CD8-positive, alpha-beta memory T cell (primary cell): ENCODE data around the gene MAP3K5. TPM values are rescaled to one million over a fixed set of nuclear protein-coding genes. Genes with fewer than 3 reads are reported as not detected.

Source experiments
- CTCF ChIA-PET: fragments of 350-600 bp; sonication (Branson Sonifier 250); formaldehyde crosslinking; loops from one replicate; lab custom pipeline; 2021; ENCODE audit warnings: antibody characterized with exemption; lab: Charles Lee
- POLR2A ChIA-PET: fragments of 350-600 bp; sonication (Branson Sonifier 250); formaldehyde crosslinking; loops from one replicate; lab custom pipeline; 2021; ENCODE audit warnings: antibody characterized with exemption; lab: Charles Lee
- DNase-seq, 5 donors: peaks; one replicate each; pipeline versions ENCODE4 v3.0.0 to v3.0.0-alpha.2; 2020 to 2022; ENCODE audit warnings: mixed read lengths in 1 of 5
- H3K27ac ChIP-seq: one replicate; pipeline ENCODE4 v1.7.0; 2013; ENCODE audit warnings: low read depth, mild to moderate bottlenecking, low read length, moderate library complexity
- H3K27me3 ChIP-seq: 2 replicates; pipeline ENCODE4 v1.7.0; 2013; ENCODE audit warnings: low read length, mild to moderate bottlenecking; ENCODE audit not compliant: insufficient read depth, poor library complexity, severe bottlenecking
- H3K36me3 ChIP-seq: 2 replicates; pipeline ENCODE4 v1.7.0; 2013; ENCODE audit warnings: mild to moderate bottlenecking, low read length, moderate library complexity; ENCODE audit not compliant: insufficient read depth
- H3K4me1 ChIP-seq: 2 replicates; pipeline ENCODE4 v1.7.0; 2013; ENCODE audit warnings: mild to moderate bottlenecking, low read length, moderate library complexity; ENCODE audit not compliant: insufficient read depth
- H3K4me3 ChIP-seq: 2 replicates; pipeline ENCODE4 v1.7.0; 2013; ENCODE audit warnings: mild to moderate bottlenecking, low read length
- H3K9me3 ChIP-seq: 2 replicates; pipeline ENCODE4 v1.7.0; 2013; ENCODE audit warnings: mild to moderate bottlenecking, low read length
- H3K27ac Mint-ChIP-seq, 8 donors: one replicate each; pipeline ENCODE4 v1.8.0; 2020 to 2021; ENCODE audit warnings: mixed read lengths in 8 of 8, mild to moderate bottlenecking in 6 of 8, inconsistent platforms in 3 of 8, moderate library complexity in 3 of 8
- H3K27me3 Mint-ChIP-seq, 2 donors: one replicate each; pipeline ENCODE4 v1.8.0; 2020 to 2021; ENCODE audit warnings: mixed read lengths in 2 of 2, mild to moderate bottlenecking in 1 of 2, moderate library complexity in 1 of 2
- H3K36me3 Mint-ChIP-seq, 3 donors: one replicate each; pipeline ENCODE4 v1.8.0; 2020 to 2021; ENCODE audit warnings: mixed read lengths in 3 of 3, inconsistent platforms in 1 of 3, mild to moderate bottlenecking in 1 of 3
- H3K4me1 Mint-ChIP-seq, 3 donors: one replicate each; pipeline ENCODE4 v1.8.0; 2020 to 2021; ENCODE audit warnings: mixed read lengths in 3 of 3, inconsistent platforms in 1 of 3, mild to moderate bottlenecking in 1 of 3
- H3K4me3 Mint-ChIP-seq, 7 donors: one replicate each; pipeline ENCODE4 v1.8.0; 2020 to 2021; ENCODE audit warnings: mixed read lengths in 7 of 7, mild to moderate bottlenecking in 6 of 7, moderate library complexity in 4 of 7, inconsistent platforms in 2 of 7
- H3K9me3 Mint-ChIP-seq, 5 donors: one replicate each; pipeline ENCODE4 v1.8.0; 2020 to 2022; ENCODE audit warnings: mixed read lengths in 5 of 5, mild to moderate bottlenecking in 3 of 5, moderate library complexity in 2 of 5, inconsistent platforms in 1 of 5
- polyA plus RNA-seq: library from polyadenylated mRNA; unstranded; fragments of 300-500 nt; fragmentation: Illumina TruSeq; gene quantifications from one replicate; pipeline ENCODE4 v1.2.3, GENCODE V29; 2021
- total RNA-seq, 2 experiments: library from RNA; stranded (reverse); gene quantifications; one replicate each; pipeline ENCODE4 v1.2.3, GENCODE V29; 2021

The MAP3K5 gene
- total and polyA plus RNA-seq, 3 experiments from 2014 or later: 12.6 to 19.9 (median 12.9) TPM

DNA sequence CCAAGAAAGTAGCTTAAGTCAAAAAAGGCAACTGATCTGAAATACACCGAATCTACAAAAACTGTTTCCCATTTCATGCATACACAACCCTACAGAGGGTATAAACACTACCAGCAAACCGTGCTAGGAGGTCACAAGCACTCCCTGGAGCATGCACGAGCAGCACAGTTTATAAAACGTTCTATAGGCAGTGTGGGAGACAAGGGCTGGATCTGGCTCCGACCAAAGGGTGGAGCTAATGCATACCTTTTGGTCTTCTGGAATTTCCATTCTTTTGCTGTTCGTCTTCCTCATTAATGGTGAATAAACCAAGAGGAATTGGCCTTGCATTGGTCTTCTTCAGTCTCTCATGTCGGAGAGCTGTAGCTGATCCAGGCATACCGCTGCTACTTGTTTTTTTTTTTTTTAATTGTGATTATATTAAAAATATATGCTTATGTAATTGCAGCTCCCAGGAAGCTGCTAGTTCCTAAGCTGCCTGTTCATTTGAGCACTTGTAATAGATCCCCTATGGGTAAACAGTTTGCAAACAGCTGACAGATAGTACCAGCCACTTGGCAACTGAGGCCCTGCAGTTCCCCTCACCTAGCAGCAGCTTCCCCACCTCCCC is 266.6 kb downstream of the MAP3K5 start:
- no peaks in the 10 kb centered on the region for H3K9me3 Mint-ChIP-seq
- CTCF ChIA-PET: no interaction called here

DNA sequence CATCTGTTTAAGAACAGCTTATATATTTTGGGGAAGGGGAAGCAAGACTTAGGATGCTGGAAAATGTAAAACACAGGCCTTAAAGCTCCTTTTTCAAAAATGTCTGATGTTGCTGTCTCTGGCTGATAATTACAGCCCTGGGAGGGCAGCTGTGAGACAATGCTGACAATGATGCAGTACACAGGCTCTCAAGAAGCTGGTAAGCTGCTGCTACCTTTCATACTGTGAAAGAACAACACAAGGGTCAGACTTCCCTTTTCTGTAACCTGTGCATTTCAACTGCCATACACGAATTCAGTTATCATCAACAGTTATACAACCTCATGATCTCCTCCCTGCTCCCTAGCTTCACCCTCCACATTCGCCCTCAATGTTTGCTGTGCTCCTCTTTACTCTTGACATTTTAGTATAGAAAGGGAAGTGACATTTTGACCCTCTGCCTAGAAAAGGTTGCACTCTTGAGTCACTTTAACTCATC is 267.3 kb downstream of the MAP3K5 start:
- Histone ChIP-seq H3K4me1 (peaks cover 8% of the 10 kb centered on the region), H3K27me3 (no peaks in the 10 kb centered on the region), H3K27ac (no peak overlapping the region), H3K36me3 (no peaks in the 10 kb centered on the region), H3K9me3 (no peaks in the 10 kb centered on the region), H3K4me3 (no peak overlapping the region)
- POLR2A ChIA-PET: no interaction called here
- H3K27ac Mint-ChIP-seq: no peak overlapping the region
- H3K4me3 Mint-ChIP-seq: no peak overlapping the region
- peaks cover 3 to 17% (median 4%) of the 10 kb centered on the region in 3 donors for H3K4me1 Mint-ChIP-seq
- peaks cover 2 to 38% of the 10 kb centered on the region in 2 donors for H3K27me3 Mint-ChIP-seq
- no peak for DNase-seq
- no peaks in the 10 kb centered on the region for H3K9me3 Mint-ChIP-seq
- no peaks in the 10 kb centered on the region for H3K36me3 Mint-ChIP-seq
- CTCF ChIA-PET: no interaction called here

More for the DNA sequence above, 266.6 kb downstream of the MAP3K5 start:
- POLR2A ChIA-PET: interaction anchor here (0.6 kb wide), 1 partner anchor 268 kb away, joined by 3 read pairs; no protein-coding TSS in a partner anchor
- H3K27ac Mint-ChIP-seq: no peak overlapping the region
- peaks cover under 1 to 37% of the 10 kb centered on the region in 2 donors for H3K27me3 Mint-ChIP-seq
- peaks cover 8% of the 10 kb centered on the region for H3K4me1 ChIP-seq
- H3K27me3 ChIP-seq: no peaks in the 10 kb centered on the region
- no peak overlapping the region for H3K27ac ChIP-seq
- H3K4me3 ChIP-seq: no peak overlapping the region
- peaks cover 3 to 17% (median 4%) of the 10 kb centered on the region in 3 donors for H3K4me1 Mint-ChIP-seq
- H3K36me3 ChIP-seq: no peaks in the 10 kb centered on the region
- H3K4me3 Mint-ChIP-seq: no peak overlapping the region
- no peaks in the 10 kb centered on the region for H3K9me3 ChIP-seq
- H3K36me3 Mint-ChIP-seq: no peaks in the 10 kb centered on the region
- DNase-seq: no peak

DNA sequence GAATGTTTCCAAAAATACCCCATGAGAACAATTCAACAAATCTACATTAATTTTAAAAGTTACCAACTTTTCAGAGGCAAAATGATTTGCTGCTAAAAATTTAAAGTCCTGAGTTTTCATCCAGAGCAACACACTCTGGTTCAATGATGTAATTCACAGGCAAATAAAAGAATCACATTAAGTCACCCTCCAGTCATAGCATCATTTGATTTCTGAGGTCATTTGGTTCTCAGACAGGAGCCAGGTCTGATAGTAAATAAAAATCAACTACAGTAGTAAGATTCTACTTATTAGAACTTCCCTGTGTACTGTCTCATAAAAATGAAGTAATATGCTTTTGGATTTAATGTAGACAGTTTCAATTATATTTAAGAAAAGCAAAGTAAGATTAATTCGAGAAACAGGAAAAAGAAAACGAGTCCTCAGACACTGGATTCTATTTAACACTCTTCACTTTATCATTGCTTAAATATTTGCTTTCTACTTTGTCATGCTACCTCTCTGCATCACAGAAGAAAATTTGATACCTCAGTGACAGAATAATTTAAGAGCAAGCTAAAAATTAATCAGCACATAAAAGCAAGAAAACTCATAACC is 267.8 kb downstream of the MAP3K5 start:
- Mint-ChIP-seq H3K27me3 (peaks cover 2 to 34% of the 10 kb centered on the region in 2 donors), H3K27ac (no peak overlapping the region), H3K36me3 (no peaks in the 10 kb centered on the region), H3K9me3 (no peaks in the 10 kb centered on the region), H3K4me1 (peaks cover 3 to 17% (median 4%) of the 10 kb centered on the region in 3 donors), H3K4me3 (no peak overlapping the region)
- CTCF ChIA-PET: no interaction called here
- no peak overlapping the region for H3K4me3 ChIP-seq
- no peak overlapping the region for H3K27ac ChIP-seq
- no peaks in the 10 kb centered on the region for H3K9me3 ChIP-seq
- DNase-seq: no peak
- no peaks in the 10 kb centered on the region for H3K27me3 ChIP-seq
- H3K4me1 ChIP-seq: peaks cover 8% of the 10 kb centered on the region
- H3K36me3 ChIP-seq: no peaks in the 10 kb centered on the region
- POLR2A ChIA-PET: no interaction called here

DNA sequence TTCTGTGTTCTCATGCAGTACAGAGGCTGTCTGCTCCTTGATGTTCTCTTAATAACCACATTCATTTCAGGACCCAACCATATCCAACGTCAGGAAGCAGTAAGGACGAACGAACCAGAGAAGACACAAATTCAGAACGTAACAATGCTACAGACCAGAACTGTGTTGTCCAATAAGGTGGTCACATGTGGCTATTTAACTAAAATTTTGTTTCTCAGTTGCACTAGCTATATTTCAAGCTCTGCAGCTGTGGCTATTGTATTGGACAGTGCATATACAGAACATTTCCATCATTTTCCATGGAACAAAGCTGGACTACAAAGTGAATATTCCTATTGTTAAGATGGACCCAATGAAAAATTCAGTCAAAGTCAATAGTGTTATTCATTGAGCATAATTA is 269.1 kb downstream of the MAP3K5 start:
- no peak overlapping the region for H3K27ac ChIP-seq
- no peak for DNase-seq
- Mint-ChIP-seq H3K27ac (no peak overlapping the region), H3K9me3 (no peaks in the 10 kb centered on the region), H3K4me1 (peaks cover 3 to 17% (median 4%) of the 10 kb centered on the region in 3 donors), H3K27me3 (peaks cover 2 to 30% of the 10 kb centered on the region in 2 donors), H3K4me3 (no peak overlapping the region), H3K36me3 (no peaks in the 10 kb centered on the region)
- ChIA-PET CTCF (no interaction called here), POLR2A (no interaction called here)
- H3K4me1 ChIP-seq: peaks cover 8% of the 10 kb centered on the region
- no peak overlapping the region for H3K4me3 ChIP-seq
- H3K36me3 ChIP-seq: no peaks in the 10 kb centered on the region
- no peaks in the 10 kb centered on the region for H3K9me3 ChIP-seq
- H3K27me3 ChIP-seq: no peaks in the 10 kb centered on the region

DNA sequence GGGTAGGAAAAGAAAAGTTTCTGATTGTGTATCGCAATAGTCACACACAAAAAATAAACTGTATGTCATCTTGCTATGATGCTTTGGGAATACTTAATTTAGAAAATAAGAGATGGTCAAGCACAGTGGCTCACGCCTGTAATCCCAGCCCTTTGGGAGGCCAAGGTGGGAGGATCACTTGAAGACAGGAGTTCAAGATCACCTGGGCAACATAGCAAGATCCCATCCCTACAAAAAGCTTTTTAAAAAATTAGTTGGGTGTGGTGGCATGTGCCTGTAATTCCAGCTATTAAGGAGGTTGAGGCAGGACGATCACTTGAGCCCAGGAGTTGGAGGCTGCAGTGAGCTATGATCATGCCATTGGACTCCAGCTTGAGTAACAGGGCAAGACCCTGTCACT is 269.6 kb downstream of the MAP3K5 start:
- H3K27me3 Mint-ChIP-seq: peaks cover 7 to 31% of the 10 kb centered on the region in 2 donors
- H3K27ac Mint-ChIP-seq: no peak overlapping the region
- H3K4me3 Mint-ChIP-seq: no peak overlapping the region
- CTCF ChIA-PET: no interaction called here
- DNase-seq: no peak
- Histone ChIP-seq H3K4me3 (no peak overlapping the region), H3K27me3 (no peaks in the 10 kb centered on the region), H3K4me1 (peaks cover 8% of the 10 kb centered on the region), H3K36me3 (no peaks in the 10 kb centered on the region), H3K9me3 (no peaks in the 10 kb centered on the region), H3K27ac (no peak overlapping the region)
- POLR2A ChIA-PET: no interaction called here
- H3K9me3 Mint-ChIP-seq: no peaks in the 10 kb centered on the region
- peaks cover 3 to 17% (median 4%) of the 10 kb centered on the region in 3 donors for H3K4me1 Mint-ChIP-seq
- no peaks in the 10 kb centered on the region for H3K36me3 Mint-ChIP-seq

DNA sequence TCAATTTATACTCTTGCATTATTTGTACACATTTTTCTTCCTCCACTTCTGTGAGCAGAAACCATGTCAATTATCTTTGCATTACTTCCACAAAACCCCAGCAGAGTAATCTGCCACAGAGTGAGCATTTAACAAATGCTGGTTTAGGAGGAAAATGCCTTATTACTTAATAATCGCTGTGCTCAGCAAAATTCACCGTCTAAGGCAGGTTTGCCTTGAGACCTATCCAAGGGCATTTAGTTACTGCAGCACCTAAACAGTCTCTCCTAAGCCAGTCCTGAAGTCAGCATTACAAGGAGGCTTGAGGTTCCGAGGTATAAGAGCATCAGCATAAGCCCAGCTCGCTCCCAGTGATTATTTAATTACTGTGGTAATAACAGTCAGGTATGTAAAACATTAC is 270.4 kb downstream of the MAP3K5 start:
- Mint-ChIP-seq H3K36me3 (no peaks in the 10 kb centered on the region), H3K9me3 (no peaks in the 10 kb centered on the region), H3K27ac (no peak overlapping the region), H3K4me3 (no peak overlapping the region), H3K4me1 (peaks cover 3 to 17% (median 4%) of the 10 kb centered on the region in 3 donors), H3K27me3 (peaks cover 9 to 29% of the 10 kb centered on the region in 2 donors)
- ChIA-PET POLR2A (no interaction called here), CTCF (no interaction called here)
- Histone ChIP-seq H3K9me3 (no peaks in the 10 kb centered on the region), H3K27ac (no peak overlapping the region), H3K4me3 (no peak overlapping the region), H3K4me1 (peaks cover 8% of the 10 kb centered on the region), H3K27me3 (no peaks in the 10 kb centered on the region), H3K36me3 (no peaks in the 10 kb centered on the region)
- DNase-seq: no peak

DNA sequence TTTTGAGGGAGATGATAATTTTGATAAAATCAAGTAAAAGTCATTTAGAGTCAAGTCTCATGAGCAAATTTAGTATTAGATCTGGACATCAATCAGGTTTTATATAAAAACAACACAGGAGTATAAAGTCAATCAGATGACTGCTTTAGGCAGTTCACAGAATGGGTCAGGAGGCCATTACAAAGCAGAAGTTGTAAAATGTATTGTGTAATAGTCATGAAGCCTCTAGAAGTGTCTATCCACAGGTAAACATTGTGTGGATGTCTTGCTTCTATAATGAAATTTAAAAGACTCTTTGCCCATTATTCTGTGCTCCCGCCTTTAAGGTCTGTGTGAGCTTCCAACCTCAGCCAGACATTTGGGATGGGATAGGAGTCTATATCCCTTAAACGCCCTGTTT is 270.9 kb downstream of the MAP3K5 start:
- Mint-ChIP-seq H3K27ac (no peak overlapping the region), H3K9me3 (no peaks in the 10 kb centered on the region), H3K4me3 (no peak overlapping the region), H3K27me3 (peaks cover 9 to 29% of the 10 kb centered on the region in 2 donors), H3K4me1 (peaks cover 3 to 12% (median 4%) of the 10 kb centered on the region in 3 donors), H3K36me3 (no peaks in the 10 kb centered on the region)
- no peak overlapping the region for H3K27ac ChIP-seq
- ChIA-PET POLR2A (no interaction called here), CTCF (interaction anchor here (0.5 kb wide), 1 partner anchor 1139 kb away, joined by 3 read pairs; no protein-coding TSS in a partner anchor)
- H3K4me1 ChIP-seq: peaks cover 8% of the 10 kb centered on the region
- H3K36me3 ChIP-seq: no peaks in the 10 kb centered on the region
- no peaks in the 10 kb centered on the region for H3K9me3 ChIP-seq
- no peak overlapping the region for H3K4me3 ChIP-seq
- H3K27me3 ChIP-seq: no peaks in the 10 kb centered on the region
- no peak for DNase-seq

DNA sequence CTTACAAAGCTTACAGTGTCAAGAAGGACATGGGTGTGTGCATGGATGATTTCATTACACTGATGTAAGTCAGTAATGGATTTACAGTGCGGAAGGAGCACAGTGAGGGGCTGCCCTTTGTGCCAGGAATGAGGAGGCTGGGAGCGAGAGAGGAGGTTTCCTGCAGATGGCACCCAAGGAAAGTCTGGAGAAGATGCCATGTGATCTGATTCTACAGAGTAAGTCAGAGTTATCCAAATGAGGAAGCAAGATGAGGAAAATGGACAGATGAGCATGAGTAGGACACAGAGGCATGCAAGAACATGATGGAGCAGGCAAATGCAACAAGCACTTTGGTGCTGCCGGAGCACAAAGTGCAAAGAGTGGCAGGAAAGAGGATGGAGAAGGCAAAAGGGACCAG is 271.8 kb downstream of the MAP3K5 start:
- H3K9me3 ChIP-seq: no peaks in the 10 kb centered on the region
- no peak for DNase-seq
- no peaks in the 10 kb centered on the region for H3K36me3 ChIP-seq
- no peaks in the 10 kb centered on the region for H3K9me3 Mint-ChIP-seq
- CTCF ChIA-PET: no interaction called here
- POLR2A ChIA-PET: no interaction called here
- peaks cover 6% of the 10 kb centered on the region for H3K4me1 ChIP-seq
- no peak overlapping the region for H3K27ac Mint-ChIP-seq
- H3K27me3 ChIP-seq: no peaks in the 10 kb centered on the region
- H3K4me3 Mint-ChIP-seq: no peak overlapping the region
- H3K4me3 ChIP-seq: no peak overlapping the region
- H3K27ac ChIP-seq: no peak overlapping the region
- no peaks in the 10 kb centered on the region for H3K36me3 Mint-ChIP-seq
- H3K27me3 Mint-ChIP-seq: peaks cover 9 to 32% of the 10 kb centered on the region in 2 donors
- H3K4me1 Mint-ChIP-seq: peaks cover 0 to 6% (median 0%) of the 10 kb centered on the region in 3 donors
